NCI-H146 treated with DMSO at 0.1 percent for 48 hours (cell line): Measurements from ENCODE around the gene SURF2.

ENCODE experiments used
- DNase-seq: peaks from one replicate; lab custom pipeline; 2025; ENCODE audit not compliant: unreplicated experiment; lab: John Stamatoyannopoulos, UW

SURF2 gene

DNA sequence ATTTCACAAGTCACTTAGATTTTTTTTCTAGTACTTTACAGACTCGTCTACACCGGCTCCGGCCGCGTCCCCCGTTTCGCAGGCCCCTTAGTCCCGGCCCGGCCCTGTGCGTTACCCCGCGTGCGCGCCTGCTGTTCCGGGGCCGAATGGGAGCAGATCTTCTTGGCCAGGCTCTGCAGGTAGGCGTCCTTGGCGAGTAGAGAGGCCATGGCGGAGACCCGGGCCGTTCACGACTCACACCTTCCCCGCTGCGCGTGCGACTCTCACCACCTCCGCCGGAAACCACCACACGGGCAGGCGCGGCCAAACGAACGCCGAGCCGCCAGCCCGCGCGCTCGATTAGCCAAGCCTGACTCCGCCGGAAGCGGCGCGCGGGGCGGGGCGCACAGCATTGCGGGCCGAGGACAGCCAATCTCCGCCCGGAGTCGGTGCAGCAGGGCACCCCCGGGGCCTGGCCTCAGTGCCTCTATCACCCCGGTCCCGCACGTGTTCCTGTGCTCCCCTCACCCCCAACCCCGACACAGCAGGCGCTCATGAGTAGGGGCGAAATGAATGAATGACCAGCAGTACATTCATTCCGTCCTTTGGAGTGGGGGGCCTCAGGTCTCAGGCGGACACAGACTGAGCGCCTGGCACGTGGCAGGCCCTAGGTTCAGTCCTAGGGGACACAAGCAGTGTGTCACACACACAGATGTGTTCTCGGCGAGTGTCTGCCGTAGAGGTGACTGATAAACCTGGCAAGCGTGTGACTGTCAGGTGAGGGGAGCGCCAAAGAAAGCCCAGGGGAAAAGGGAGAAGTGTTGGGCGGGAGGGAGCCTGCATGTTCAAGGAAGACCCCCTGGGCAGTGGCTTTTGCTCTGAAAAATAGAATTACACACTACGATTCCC, 20.2 kb upstream of the SURF2 start, which contains the start of gene SURF6:
TSS of gene SURF6 (minus strand) at position 265 of the 888 bp plus-strand sequence. CDS start at position 209, 56 bp downstream.
- peak; percentile 67 for DNase-seq

DNA sequence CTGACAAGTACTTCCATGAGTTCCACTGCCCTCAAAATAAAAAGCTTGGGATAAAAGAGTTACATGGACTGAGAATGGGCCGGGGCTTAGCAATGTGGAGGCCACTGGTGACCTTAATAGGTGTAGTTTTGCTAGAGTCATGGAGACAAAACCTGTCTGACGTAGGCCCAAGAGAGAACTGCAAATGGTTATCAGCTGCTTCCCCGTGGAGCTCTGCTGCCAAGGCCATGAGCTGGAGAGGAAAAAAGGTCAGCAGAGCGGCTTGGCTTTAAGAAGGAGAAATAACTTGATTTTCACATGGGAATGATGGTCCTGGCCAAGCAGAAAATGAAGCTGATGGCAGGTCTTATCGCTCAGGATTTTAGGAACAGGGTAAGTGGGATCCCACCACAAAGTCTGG, 16.7 kb upstream of the SURF2 start:
- DNase-seq: no peak

DNA sequence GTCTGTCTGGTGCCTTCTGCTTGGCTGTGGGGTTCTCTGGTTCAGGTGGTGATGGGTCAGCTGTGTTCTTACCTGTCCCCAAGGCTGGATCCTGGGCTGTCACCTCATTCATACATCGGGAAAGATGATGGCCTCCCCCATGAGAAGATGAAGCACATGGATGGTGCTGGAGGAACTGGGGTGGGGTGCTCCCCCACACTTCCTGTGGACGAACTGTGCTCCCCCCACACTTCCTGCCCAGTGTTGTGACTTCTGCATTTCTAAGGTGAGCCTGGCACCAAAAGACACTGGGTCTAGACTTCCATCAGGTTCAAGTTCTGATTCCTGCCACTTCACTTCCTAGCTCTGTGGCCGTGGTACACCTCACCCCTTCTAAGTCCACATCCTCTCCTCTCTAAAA, 16.1 kb upstream of the SURF2 start:
- DNase-seq: no peak

DNA sequence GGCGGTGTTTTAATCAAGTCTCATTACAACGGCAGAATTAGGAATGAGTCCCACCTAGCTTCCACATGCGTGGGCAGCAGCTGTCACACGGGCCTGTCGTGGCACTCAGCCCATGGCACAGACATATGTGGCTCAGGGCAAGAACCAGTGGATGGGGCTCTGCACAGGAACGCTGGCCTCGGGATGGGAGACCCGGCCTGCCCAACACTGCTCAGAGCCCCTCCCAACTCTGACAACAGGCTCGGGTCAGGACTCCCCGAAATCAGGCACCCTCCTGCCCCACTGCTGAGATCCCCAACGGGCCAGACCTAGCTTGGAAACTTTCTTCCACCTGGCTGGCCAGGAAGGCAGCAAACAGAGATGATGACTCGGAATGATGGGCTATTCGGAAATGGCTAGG, 15.4 kb upstream of the SURF2 start:
- no peak for DNase-seq

DNA sequence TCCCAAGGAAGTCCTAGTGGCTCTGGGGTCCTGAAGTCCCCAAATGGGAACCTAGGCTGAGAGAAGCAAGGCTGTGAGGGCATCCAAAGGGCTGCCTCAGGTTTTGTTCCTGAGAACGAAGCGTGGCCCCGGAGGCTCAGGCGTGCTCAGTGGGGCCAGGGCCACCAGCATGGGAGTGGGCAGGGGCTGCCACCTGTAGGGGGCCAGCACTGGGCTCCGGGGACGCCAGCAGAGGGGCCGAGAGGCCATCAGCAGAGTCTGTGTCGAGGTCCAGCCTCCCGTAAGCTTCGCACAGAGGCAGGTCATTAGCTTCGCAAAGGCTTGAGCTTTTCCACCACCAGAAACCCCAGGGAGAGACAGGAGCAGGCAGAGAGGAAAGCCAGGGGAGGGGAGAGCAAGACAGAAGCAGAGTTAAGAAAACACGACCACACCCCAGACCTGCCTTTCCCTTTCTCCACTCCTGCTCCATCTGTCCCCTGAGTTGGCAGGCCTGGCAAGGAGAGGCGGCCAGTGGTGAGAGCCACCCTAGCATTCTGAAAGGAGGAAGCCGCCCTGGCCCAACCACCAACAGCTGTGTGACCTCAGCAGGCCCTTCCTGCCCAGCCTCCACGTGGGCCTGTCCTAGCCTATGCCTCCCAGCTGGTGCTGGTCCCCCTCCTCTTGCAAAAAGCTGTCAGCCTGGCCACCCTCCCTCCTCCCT, 14.8 kb upstream of the SURF2 start:
- no peak for DNase-seq

DNA sequence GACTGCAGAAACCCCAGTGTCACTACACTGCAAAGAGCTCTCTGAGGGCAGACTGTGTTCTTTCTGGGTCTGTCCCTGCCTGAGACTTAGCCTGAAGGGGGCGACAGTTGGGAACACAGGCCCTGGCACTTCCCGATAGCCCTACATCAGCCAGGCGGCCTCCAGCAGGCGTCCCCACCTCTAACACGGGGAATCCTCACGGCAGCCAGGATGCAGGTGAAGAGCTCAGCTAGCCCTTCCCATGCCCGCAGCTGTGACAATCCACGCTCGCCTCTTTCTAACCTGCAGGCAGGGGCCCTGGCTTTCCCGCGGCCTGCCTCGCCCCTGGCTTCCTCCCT, 14.3 kb upstream of the SURF2 start:
- no peak for DNase-seq

DNA sequence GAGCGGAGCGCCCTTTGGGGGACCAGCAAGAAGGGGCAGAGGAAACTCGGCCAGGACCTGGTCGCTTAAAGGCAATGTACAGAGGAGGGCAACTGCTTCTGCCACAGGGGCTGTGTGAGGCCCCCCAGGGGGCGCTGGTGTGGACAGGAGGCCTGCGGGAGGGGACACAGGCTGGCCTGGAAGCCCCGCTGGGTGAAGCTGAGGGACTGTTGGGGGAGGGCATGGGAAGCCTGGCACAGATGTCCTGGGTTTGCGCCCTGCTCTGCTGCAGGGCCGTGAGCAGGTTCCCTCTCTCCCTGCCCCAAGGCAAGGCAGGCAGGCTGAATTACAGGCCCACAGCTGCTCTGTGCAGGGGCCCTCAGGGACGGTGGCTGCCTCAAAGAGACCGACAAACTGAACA, 13.8 kb upstream of the SURF2 start:
- DNase-seq: no peak

DNA sequence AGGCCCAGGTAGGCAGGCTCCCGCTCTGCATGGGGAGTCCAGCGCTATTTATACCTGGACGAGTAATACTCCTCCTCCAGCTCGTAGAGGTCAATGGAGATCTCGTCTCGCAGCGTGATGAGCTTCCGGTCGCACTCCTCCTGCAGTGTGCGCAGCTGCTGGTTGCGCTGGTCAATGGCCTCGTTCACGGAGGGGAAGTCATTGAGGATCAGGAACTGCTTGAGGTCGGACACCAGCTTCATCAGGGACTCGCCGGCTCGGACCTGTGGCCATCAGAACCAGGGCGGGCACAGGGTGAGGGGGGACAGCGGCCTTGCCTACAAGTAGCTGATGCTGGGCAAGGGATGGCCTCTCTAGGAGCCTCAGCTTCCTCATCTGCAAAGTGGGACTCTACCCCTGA, 12.3 kb upstream of the SURF2 start:
- no peak for DNase-seq

DNA sequence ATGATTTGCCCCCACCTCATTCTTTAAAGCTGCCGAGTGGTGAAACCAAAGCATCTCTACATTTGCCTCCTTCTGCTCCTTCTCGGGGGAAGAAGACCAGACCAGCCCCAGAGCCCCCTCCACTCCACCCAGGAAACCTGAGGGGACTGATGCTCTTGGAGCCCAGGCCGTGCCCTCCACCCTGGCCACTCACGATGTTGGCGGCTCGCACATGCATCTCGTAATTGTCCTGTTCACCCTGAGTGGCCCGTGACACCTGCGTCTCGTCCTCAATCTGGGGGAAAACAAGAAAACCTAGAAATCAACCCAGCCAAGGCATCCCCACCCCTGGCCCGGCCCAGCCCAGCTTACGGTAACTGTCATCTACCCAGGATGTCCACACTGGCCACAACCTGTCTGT, 11.4 kb upstream of the SURF2 start:
- DNase-seq: no peak

DNA sequence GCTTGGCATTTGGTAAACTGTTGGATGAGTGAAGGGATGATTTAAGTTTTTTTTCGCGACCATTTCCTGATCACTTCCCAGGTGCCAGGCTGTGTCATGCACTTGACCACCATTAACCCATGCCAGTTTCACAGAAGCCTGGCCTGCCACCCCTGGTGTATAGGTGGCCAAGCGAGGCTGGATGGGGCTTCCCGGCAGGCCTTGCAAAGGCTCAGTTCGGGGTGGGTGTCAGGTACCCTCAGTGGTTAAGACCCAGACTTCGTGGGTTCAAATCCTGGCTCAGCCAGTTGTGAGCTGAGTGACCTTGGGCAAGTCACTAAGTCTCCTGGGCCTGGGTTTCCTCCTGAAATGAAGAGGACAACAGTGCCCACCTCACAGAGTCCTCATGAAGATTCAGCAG, 10.8 kb upstream of the SURF2 start:
- DNase-seq: no peak

DNA sequence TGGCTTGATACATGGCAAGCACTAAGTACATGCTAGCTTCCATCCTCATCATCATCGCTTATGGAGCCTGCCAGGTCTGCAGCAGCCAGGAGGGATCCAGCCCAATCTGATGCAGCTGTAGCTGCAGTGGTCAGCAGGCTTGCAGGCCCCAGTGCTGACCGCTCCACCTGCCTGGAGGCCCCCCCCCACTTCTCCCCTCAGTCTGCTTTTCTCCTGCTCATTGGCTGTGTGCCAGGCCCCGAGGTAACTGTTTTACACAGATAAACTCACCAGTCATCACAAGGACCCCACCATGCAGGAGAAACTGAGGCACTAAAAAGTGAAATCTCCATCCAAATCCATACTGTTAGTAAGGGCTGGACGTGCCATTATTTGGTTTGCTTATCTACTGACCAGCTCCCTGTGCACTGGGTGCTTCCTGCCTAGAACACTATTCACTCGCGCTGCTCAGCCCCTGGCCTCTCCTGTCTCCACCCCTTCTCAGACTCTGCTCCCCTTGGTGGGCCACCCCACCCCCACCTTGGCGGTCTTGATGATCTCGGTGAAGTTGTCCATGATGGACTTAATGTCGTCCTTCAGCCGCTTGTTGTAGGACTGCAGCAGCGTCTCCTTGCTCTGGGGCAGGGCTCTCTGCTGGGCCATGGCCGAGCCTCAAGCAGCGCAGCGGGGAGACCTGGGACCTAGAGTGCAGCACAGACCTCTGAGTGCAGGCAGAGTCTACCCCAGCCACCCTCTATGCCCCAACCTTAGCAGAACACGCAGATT, 10.1 kb upstream of the SURF2 start:
- no peak for DNase-seq

DNA sequence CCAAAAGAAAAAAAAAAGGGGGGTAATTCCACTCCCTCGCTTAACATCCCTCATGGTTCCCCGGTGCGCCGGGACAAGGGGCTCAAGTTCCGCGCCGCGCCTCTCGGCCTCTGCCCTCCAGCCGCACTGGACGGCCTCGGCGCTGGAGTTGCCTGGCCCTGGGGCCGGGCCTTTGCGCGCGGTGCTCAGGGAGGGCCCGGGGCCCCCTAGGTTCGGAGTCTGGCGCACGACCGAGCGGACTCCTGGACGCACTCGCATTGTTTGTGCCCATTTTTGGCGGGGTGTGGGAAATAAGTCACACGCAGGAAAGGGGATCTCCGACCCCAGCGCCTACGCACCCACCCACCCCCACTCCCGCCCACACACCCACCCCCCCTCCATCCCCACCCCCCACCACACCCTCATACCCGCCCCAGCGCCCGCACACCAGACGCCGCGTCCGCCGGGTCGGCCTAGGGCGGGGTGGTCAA, 8.8 kb upstream of the SURF2 start:
- DNase-seq: no peak

DNA sequence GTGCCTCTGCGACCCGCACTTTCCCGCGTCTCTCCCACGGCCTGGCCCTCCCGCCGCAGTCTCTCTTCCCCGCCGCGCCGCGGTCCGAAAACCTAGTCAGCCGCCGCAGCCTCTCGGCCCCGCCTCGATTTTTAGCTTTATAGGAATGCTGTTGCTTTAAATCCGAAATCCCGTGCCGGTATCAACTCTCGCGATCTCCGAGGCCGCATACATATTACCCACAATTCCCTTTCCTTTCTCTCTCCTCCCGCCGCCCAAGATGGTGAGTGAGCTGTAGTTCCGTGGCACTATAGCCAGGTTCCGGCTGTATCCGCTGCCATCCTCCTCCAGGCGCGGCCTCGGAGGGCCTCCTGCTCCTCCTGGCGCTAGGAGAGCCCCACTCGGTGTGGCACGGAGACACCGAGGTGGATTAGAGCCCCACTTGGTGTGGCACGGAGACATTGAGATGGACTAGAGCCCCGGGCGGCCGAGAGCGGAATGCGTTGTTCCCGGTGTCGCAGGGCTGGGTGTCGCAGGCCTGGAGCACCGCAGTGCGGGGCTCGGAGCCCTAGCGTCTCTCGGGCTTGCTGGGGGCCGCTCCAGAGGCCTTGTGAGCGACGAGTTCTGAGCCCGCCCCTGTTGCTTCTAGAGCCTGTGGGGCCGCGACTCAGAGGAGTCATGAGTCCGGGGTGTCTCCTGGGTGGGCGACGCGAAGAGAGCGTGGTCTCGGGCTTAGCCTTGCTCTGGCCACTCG, 8.2 kb upstream of the SURF2 start, which contains the start of the genes MED22 and RPL7A:
TSS of gene MED22 (minus strand) at position 147 of the 733 bp plus-strand sequence. CDS start 1,469 bp downstream, outside the sequence.
TSS of gene RPL7A (plus strand) at position 234 of the 733 bp plus-strand sequence. CDS start at position 260, 26 bp downstream.
- DNase-seq: peak; percentile 87

DNA sequence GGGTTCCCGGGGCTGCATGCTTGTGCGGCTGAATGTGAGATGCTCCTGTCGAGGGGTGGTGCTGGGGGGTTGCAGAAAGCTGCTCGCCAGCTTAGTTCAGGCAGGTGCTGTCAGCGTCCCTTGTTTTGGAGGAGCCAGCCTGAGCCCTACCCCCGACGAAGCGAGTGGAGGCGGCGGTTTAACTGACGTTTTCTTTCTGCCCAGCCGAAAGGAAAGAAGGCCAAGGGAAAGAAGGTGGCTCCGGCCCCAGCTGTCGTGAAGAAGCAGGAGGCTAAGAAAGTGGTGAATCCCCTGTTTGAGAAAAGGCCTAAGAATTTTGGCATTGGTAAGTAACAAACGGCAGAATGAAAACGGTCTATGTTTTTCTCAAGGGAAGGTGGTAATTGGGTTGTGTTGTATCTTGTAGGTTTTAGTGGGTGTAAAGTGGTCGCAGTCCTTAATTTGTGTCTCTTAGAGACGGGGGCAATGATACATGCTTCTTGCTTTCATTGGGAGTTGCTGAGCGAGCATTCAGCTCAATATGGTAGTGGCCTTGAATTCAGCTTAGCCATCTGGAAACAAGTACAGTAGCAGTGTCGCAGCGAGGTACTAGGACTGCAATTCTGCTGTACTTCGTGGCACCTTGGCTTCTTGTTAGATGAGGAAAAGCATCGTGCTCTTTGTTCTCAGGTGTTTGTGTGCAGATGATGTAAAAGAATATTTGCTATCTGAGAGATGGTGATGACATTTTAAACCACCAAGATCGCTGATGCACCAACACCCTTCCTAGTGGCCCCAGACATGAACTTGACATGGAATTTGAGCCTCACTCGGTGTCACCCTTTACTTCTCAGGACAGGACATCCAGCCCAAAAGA, 7.4 kb upstream of the SURF2 start:
- DNase-seq: no peak

DNA sequence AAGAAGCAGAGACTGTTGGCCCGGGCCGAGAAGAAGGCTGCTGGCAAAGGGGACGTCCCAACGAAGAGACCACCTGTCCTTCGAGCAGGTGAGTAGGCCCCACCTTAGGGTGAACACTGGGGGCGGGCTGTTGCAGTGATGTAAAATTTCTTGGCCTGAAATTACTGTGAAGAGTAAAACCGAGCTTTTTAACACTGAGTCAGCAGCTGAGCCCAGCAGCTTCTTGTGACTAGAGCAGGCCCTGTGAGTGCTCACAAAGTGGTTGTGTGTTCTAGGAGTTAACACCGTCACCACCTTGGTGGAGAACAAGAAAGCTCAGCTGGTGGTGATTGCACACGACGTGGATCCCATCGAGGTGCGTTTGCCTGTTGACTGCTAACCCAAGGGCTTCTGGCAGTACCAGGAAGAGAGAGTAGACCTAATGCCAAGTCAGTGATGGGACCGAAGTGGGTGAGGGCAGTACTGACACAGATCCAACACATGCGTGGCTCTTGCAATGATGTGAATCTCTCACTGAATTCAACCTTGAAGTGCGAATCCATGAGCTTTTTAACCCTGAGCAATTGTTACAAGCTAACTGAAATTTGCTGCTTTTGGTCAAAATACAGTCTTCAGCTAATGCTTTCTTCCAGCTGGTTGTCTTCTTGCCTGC, 6.3 kb upstream of the SURF2 start:
- no peak for DNase-seq

DNA sequence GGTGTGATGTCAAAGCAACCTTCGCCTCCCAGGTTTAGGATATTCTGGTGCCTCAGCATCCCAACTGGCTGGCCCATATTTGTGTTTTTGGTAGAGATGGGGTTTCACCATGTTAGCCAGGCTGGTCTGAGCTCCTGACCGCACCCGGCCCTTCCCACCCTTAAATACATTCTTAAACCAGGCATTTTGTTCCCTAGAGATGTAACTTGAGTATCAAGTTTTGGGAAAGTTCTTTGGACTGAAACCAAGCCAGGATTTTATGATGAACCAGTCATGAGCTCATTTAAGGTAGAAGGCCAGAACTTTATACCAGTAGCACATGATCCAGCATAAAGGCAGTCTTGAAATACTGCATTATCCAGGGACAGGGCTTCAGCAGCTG, 4.8 kb upstream of the SURF2 start:
- DNase-seq: no peak

DNA sequence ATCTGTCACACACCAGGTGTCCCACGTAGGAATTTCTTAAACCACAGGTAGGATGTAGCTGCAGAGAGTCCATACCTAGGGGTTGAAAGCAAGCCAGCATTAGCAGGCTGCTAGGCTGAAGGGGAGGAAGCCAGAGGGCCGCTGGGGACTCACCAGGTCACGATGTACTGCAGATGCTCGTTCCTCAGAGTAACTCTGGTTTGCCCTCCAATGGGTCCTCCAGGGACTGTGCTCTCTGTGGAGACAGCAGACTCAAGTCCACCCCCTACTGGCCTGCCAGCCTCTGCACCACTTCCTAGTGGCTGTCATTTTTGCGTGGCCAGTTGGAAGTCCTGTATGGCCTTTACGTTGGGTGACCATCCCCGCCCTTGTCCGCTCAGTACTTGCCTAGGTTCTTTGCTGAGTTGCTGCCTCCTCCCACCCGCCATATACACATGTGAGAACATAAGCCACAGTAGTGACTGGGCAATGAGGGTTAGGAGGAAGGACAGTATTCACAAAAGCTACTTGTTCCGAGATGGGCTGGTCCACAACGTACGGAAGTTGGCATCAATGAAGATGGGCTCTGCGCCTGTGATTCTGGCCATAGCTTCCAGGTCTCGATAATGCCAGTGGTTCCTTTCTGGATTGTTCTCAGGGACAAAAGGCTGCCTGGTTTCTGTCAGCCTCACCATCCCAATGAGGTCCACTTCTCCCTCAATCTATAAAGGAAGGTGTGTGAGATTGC, 4.3 kb upstream of the SURF2 start:
- DNase-seq: no peak

DNA sequence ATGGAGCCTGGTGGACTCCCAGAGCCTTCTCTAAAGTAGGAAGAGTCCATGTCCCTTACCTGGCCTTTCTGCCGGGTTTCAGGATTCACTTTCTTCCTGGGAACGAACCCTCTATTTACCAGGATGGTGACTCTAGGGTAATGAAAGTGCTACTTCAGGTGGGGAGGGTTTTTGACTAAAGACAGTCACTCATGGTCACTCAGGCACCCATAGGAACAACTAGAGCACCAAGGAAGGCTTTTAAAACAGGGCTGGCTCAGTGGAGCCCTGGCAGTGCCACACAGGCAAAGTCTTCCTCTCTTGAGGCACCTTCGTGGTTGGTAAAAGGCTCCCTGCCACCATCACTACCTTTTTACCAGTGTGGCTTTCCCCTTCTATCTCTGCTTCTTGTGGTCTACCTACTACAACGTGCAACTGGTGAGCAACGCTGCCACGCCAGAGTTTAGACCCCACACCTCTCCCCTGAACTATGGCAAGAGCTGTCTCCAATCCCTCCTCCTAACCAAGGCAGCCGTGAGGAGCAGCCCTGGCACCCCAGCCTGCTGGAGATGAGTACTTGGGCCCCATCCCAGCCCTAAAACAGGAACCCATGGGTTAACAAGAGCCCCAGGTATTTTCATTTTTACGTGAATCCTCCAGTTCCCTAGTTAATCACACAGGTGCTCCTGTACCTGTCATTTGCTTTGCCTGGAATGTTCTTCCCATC, 3.6 kb upstream of the SURF2 start:
- no peak for DNase-seq
